ENCODE results near the gene FMO5.

DNA sequence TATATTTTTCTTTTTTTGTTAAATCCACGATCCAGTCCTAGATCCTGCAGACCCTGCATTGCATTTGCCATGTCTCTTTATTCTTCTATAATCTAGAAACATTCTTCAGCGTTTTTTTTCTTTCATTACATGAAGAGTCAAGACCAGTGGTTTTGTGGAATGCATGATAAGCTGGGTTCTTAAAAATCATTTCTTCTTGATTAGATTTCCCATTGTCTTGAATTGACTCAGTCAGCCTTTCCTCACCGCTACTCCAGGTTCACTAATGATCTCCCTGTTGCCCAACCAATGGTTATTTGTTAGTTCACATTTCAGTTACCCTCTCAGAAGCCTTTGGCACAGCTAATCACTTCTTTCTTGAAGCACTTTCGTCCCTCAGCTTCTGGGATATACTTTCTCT, 42.6 kb upstream of the FMO5 start:
- no peak for TF ChIP-seq POLR2AphosphoS2 (IDR thresholded peaks at IDR 0.05; ENCODE audit: low read depth, low read length)
- TF ChIP-seq, protein P1, sequence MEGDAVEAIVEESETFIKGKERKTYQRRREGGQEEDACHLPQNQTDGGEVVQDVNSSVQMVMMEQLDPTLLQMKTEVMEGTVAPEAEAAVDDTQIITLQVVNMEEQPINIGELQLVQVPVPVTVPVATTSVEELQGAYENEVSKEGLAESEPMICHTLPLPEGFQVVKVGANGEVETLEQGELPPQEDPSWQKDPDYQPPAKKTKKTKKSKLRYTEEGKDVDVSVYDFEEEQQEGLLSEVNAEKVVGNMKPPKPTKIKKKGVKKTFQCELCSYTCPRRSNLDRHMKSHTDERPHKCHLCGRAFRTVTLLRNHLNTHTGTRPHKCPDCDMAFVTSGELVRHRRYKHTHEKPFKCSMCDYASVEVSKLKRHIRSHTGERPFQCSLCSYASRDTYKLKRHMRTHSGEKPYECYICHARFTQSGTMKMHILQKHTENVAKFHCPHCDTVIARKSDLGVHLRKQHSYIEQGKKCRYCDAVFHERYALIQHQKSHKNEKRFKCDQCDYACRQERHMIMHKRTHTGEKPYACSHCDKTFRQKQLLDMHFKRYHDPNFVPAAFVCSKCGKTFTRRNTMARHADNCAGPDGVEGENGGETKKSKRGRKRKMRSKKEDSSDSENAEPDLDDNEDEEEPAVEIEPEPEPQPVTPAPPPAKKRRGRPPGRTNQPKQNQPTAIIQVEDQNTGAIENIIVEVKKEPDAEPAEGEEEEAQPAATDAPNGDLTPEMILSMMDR (IDR thresholded peaks at IDR 0.05 in 2 of 3, conservative IDR thresholded peaks at IDR 0.05 in 1 of 3; ENCODE audit: control insufficient read depth in 2 of 3, extremely low read depth in 1 of 3, insufficient read depth in 1 of 3, low read depth in 3 of 3, low read length in 3 of 3), result no peak
- no peak for TF ChIP-seq POLR2A (IDR thresholded peaks at IDR 0.05; ENCODE audit: low read depth, low read length)
- TF ChIP-seq SPI1 (IDR thresholded peaks at IDR 0.05; ENCODE audit: borderline replicate concordance, insufficient read depth, low read depth, low read length), result no peak
- TF ChIP-seq MXI1 (IDR thresholded peaks at IDR 0.05; ENCODE audit: low read depth, low read length), result no peak
- no peak for TF ChIP-seq EZH2 (IDR thresholded peaks at IDR 0.05; ENCODE audit: borderline replicate concordance, control insufficient read depth, low read depth, low read length)
- no peak for TF ChIP-seq ZNF207 (IDR thresholded peaks at IDR 0.05; ENCODE audit: borderline replicate concordance)
- TF ChIP-seq, protein P2, sequence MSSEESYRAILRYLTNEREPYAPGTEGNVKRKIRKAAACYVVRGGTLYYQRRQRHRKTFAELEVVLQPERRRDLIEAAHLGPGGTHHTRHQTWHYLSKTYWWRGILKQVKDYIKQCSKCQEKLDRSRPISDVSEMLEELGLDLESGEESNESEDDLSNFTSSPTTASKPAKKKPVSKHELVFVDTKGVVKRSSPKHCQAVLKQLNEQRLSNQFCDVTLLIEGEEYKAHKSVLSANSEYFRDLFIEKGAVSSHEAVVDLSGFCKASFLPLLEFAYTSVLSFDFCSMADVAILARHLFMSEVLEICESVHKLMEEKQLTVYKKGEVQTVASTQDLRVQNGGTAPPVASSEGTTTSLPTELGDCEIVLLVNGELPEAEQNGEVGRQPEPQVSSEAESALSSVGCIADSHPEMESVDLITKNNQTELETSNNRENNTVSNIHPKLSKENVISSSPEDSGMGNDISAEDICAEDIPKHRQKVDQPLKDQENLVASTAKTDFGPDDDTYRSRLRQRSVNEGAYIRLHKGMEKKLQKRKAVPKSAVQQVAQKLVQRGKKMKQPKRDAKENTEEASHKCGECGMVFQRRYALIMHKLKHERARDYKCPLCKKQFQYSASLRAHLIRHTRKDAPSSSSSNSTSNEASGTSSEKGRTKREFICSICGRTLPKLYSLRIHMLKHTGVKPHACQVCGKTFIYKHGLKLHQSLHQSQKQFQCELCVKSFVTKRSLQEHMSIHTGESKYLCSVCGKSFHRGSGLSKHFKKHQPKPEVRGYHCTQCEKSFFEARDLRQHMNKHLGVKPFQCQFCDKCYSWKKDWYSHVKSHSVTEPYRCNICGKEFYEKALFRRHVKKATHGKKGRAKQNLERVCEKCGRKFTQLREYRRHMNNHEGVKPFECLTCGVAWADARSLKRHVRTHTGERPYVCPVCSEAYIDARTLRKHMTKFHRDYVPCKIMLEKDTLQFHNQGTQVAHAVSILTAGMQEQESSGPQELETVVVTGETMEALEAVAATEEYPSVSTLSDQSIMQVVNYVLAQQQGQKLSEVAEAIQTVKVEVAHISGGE (CRISPR knock-in tag; IDR thresholded peaks at IDR 0.05), result no peak
- TF ChIP-seq PAX5 (IDR thresholded peaks at IDR 0.05; ENCODE audit: borderline replicate concordance, low read depth, low read length), result no peak
- TF ChIP-seq, protein P3, sequence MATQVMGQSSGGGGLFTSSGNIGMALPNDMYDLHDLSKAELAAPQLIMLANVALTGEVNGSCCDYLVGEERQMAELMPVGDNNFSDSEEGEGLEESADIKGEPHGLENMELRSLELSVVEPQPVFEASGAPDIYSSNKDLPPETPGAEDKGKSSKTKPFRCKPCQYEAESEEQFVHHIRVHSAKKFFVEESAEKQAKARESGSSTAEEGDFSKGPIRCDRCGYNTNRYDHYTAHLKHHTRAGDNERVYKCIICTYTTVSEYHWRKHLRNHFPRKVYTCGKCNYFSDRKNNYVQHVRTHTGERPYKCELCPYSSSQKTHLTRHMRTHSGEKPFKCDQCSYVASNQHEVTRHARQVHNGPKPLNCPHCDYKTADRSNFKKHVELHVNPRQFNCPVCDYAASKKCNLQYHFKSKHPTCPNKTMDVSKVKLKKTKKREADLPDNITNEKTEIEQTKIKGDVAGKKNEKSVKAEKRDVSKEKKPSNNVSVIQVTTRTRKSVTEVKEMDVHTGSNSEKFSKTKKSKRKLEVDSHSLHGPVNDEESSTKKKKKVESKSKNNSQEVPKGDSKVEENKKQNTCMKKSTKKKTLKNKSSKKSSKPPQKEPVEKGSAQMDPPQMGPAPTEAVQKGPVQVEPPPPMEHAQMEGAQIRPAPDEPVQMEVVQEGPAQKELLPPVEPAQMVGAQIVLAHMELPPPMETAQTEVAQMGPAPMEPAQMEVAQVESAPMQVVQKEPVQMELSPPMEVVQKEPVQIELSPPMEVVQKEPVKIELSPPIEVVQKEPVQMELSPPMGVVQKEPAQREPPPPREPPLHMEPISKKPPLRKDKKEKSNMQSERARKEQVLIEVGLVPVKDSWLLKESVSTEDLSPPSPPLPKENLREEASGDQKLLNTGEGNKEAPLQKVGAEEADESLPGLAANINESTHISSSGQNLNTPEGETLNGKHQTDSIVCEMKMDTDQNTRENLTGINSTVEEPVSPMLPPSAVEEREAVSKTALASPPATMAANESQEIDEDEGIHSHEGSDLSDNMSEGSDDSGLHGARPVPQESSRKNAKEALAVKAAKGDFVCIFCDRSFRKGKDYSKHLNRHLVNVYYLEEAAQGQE (IDR thresholded peaks at IDR 0.05; ENCODE audit: low read depth, low read length), result no peak
- no peak for TF ChIP-seq YY1 (IDR thresholded peaks at IDR 0.05; ENCODE audit: low read depth, low read length)
- TF ChIP-seq, protein P4, sequence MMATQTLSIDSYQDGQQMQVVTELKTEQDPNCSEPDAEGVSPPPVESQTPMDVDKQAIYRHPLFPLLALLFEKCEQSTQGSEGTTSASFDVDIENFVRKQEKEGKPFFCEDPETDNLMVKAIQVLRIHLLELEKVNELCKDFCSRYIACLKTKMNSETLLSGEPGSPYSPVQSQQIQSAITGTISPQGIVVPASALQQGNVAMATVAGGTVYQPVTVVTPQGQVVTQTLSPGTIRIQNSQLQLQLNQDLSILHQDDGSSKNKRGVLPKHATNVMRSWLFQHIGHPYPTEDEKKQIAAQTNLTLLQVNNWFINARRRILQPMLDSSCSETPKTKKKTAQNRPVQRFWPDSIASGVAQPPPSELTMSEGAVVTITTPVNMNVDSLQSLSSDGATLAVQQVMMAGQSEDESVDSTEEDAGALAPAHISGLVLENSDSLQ (IDR thresholded peaks at IDR 0.05), result no peak

Measured in GM12878 (cell line).